Measurements from ENCODE around the gene ARG2. TPM values are rescaled to one million over a fixed set of nuclear protein-coding genes. Genes with fewer than 3 reads are reported as not detected.

ARG2 gene
- total and polyA plus RNA-seq, 4 donors: 4.1 to 8.5 (median 6.1) TPM

- intact Hi-C loops (cut with DNase I): loop anchor here in 1 of 2 donors (5.0 kb wide), 1 partner anchor 95 kb away; the partner anchor contains the start of gene PIGH
- no peak for DNase-seq
- Histone ChIP-seq H3K27me3 (ENCODE audit: control insufficient read depth in 1 of 2, insufficient read depth in 2 of 2, low read length in 1 of 2) (no peaks in the 10 kb centered on the region), H3K4me3 (ENCODE audit: low read length in 2 of 2) (no peak overlapping the region), H3K4me1 (ENCODE audit: control insufficient read depth in 1 of 2, insufficient read depth in 2 of 2, low read length in 2 of 2) (no peaks in the 10 kb centered on the region), H3K9me3 (ENCODE audit: control insufficient read depth, low read length) (no peaks in the 10 kb centered on the region), H3K36me3 (ENCODE audit: control insufficient read depth in 1 of 2, insufficient read depth in 2 of 2, low read length in 1 of 2) (no peaks in the 10 kb centered on the region), H3K27ac (ENCODE audit: low read depth in 1 of 2, low read length in 2 of 2) (no peak overlapping the region)
- no peak for ATAC-seq (ENCODE audit: low FRiP score)
- WGBS, 2 donors: 82 to 91% methylated on average over 4 of the region's 4 CpGs
These were observed 77.3 kb downstream of the ARG2 start for GRCh38 chr14:67697006-67697405.

GRCh38 chr14:67698179-67698578 lies 78.5 kb downstream of the ARG2 start:
- ATAC-seq (ENCODE audit: low FRiP score): no peak
- intact Hi-C loops (cut with DNase I): loop anchor here in 1 of 2 donors (5.0 kb wide), 1 partner anchor 96 kb away; the partner anchor contains the start of gene PIGH
- Histone ChIP-seq H3K27ac (ENCODE audit: low read depth in 1 of 2, low read length in 2 of 2) (no peak overlapping the region), H3K9me3 (ENCODE audit: control insufficient read depth, low read length) (no peaks in the 10 kb centered on the region), H3K36me3 (ENCODE audit: control insufficient read depth in 1 of 2, insufficient read depth in 2 of 2, low read length in 1 of 2) (no peaks in the 10 kb centered on the region), H3K4me3 (ENCODE audit: low read length in 2 of 2) (no peak overlapping the region), H3K4me1 (ENCODE audit: control insufficient read depth in 1 of 2, insufficient read depth in 2 of 2, low read length in 2 of 2) (no peaks in the 10 kb centered on the region), H3K27me3 (ENCODE audit: control insufficient read depth in 1 of 2, insufficient read depth in 2 of 2, low read length in 1 of 2) (no peaks in the 10 kb centered on the region)
- WGBS, 2 donors: 63 to 82% methylated on average over 1 of the region's 1 CpG
- no peak for DNase-seq

Other genes with a start within 250 kb of the ARG2 start
- gene PLEK2, start 207.8 kb upstream of the ARG2 start, total RNA-seq: 1 to 10 TPM; 1.3 to 1.9 TPM
- gene PLEK2, start 207.8 kb upstream of the ARG2 start, polyA plus RNA-seq: 1 to 10 TPM in 1 of 2 donors, under 1 TPM in 1; 0.87 to 5.3 TPM
- gene TMEM229B, start 131.2 kb upstream of the ARG2 start, total RNA-seq: 1 to 10 TPM; 2.2 to 4.8 TPM
- gene TMEM229B, start 131.2 kb upstream of the ARG2 start, polyA plus RNA-seq: 1 to 10 TPM in 1 of 2 donors, under 1 TPM in 1; 0.28 to 2.4 TPM
- gene PLEKHH1, start 86.6 kb upstream of the ARG2 start, total RNA-seq: 1 to 10 TPM; 1.6 to 3.9 TPM
- gene PLEKHH1, start 86.6 kb upstream of the ARG2 start, polyA plus RNA-seq: 10 to 100 TPM in 1 of 2 donors, under 1 TPM in 1; 0.59 to 14.0 TPM
- gene PIGH, start 19.7 kb upstream of the ARG2 start, total RNA-seq: 10 to 100 TPM; 17.9 to 18.0 TPM
- gene PIGH, start 19.7 kb upstream of the ARG2 start, polyA plus RNA-seq: 10 to 100 TPM; 16.3 to 35.7 TPM
- gene VTI1B, start 54.7 kb downstream of the ARG2 start, total RNA-seq: 10 to 100 TPM; 94.0 to 95.4 TPM
- 100 to 1,000 TPM in 1 of 2 donors, 10 to 100 TPM in 1; 88.9 to 140 TPM for gene VTI1B, start 54.7 kb downstream of the ARG2 start, polyA plus RNA-seq
- 10 to 100 TPM; 34.8 to 38.7 TPM for gene RDH11, start 75.8 kb downstream of the ARG2 start, total RNA-seq
- gene RDH11, start 75.8 kb downstream of the ARG2 start, polyA plus RNA-seq: 10 to 100 TPM; 24.2 to 36.9 TPM
- gene RDH12, start 82.0 kb downstream of the ARG2 start, total RNA-seq: not detected
- gene RDH12, start 82.0 kb downstream of the ARG2 start, polyA plus RNA-seq: under 1 TPM in 1 of 2 donors, not detected in 1; 0.50 TPM
- 10 to 100 TPM; 21.9 to 34.9 TPM for gene ZFYVE26, start 196.7 kb downstream of the ARG2 start, total RNA-seq
- 1 to 10 TPM; 5.9 to 6.2 TPM for gene ZFYVE26, start 196.7 kb downstream of the ARG2 start, polyA plus RNA-seq
- 10 to 100 TPM; 13.3 to 39.6 TPM for gene RAD51B, start 199.9 kb downstream of the ARG2 start, total RNA-seq
- gene RAD51B, start 199.9 kb downstream of the ARG2 start, polyA plus RNA-seq: 1 to 10 TPM in 1 of 2 donors, not detected in 1; 2.8 TPM